ENCODE results near the gene C6orf62. TPM values are rescaled to one million over a fixed set of nuclear protein-coding genes. Genes with fewer than 3 reads are reported as not detected.
"Not testable (repeated sequence)": the region's sequence is repeated elsewhere in the genome, so short reads cannot be mapped to it uniquely, and the experiment has no call there.

Gene C6orf62
- total and polyA plus RNA-seq, 2 of the 4 experiments (the other 2 are of a cell fraction) = 47.5 to 50.7 TPM

GRCh38 chr6:24672620-24673182 lies 46.3 kb downstream of the C6orf62 start:
- Histone ChIP-seq H2AFZ (replicated peaks; ENCODE audit: low read length, poor library complexity) (no peak overlapping the region), H3K18ac (ENCODE audit: low read depth, low read length) (no peak overlapping the region), H2BK20ac (ENCODE audit: low read depth, low read length) (no peak overlapping the region), H3K14ac (replicated peaks; ENCODE audit: low read depth, low read length) (no peak overlapping the region), H2AK5ac (ENCODE audit: low read depth, low read length) (no peak overlapping the region), H3K4ac (ENCODE audit: low read depth, low read length) (no peak overlapping the region), H3K36me3 (ENCODE audit: control insufficient read depth, insufficient read depth, low read length) (no peaks in the 10 kb centered on the region), H3K27me3 (ENCODE audit: control insufficient read depth, insufficient read depth, low read length) (no peaks in the 10 kb centered on the region), H3K27ac (ENCODE audit: insufficient read depth, low read length) (no peak overlapping the region), H4K8ac (ENCODE audit: low read depth in 2 of 2, low read length in 2 of 2) (no peak overlapping the region), H3K9me1 (ENCODE audit: insufficient read depth, low read length) (no peaks in the 10 kb centered on the region; the same call in 1 of the 2 replicates), H3K23ac (ENCODE audit: low read depth, low read length) (no peak overlapping the region), H3K79me1 (ENCODE audit: low read depth in 1 of 2, low read length in 2 of 2) (peaks cover 7 to 11% of the 10 kb centered on the region in 2 experiments; a peak in 2 of 4 replicates), H4K91ac (ENCODE audit: insufficient read depth, low read depth, low read length) (no peak overlapping the region), H2BK15ac (ENCODE audit: low read depth, low read length) (no peak overlapping the region), H3K9me3 (ENCODE audit: control insufficient read depth, insufficient read depth, low read length) (peaks cover 9% of the 10 kb centered on the region), H4K20me1 (ENCODE audit: insufficient read depth, low read length) (no peaks in the 10 kb centered on the region), H3K4me2 (ENCODE audit: low read depth, low read length) (no peak overlapping the region), H4K5ac (ENCODE audit: low read depth, low read length) (no peak overlapping the region), H3K9ac (ENCODE audit: low read depth, low read length) (no peak overlapping the region), H3K56ac (ENCODE audit: extremely low read depth, insufficient read depth, low read length) (no peak overlapping the region), H3K4me3 (ENCODE audit: insufficient read depth, low read depth, low read length) (no peak overlapping the region), H2BK120ac (ENCODE audit: low read depth, low read length) (no peak overlapping the region), H2BK5ac (ENCODE audit: low read depth, low read length, poor library complexity, severe bottlenecking) (no peak overlapping the region), H3K4me1 (ENCODE audit: control insufficient read depth, insufficient read depth, low read length) (peaks cover 2% of the 10 kb centered on the region; the same call in 1 of the 2 replicates), H2AK9ac (replicated peaks; ENCODE audit: low read depth, low read length, poor library complexity) (no peak overlapping the region)
- CTCF ChIA-PET = no interaction called here
- in situ Hi-C loops (cut with MboI; ENCODE audit: low sequenced_read_pairs) = no loop called here
- dilution Hi-C loops (cut with HindIII; ENCODE audit: low sequenced_read_pairs, unreplicated experiment) = no loop called here
- 100% methylated on average over 1 of the region's 6 CpGs; no CpG with 5 or more reads in 1 of the 2 experiments for WGBS, 2 experiments (ENCODE audit: extremely low coverage in 2 of 2, insufficient read length in 1 of 2)
- no peak for DNase-seq
- intact Hi-C loops (cut with micrococcal nuclease) = no loop called here
- POLR2A ChIA-PET (ENCODE audit: unreplicated experiment) = no interaction called here
- TF ChIP-seq SMC3 (IDR thresholded peaks at IDR 0.05; ENCODE audit: low read depth, low read length) = no peak
- TF ChIP-seq CTCF (conservative IDR thresholded peaks at IDR 0.05; ENCODE audit: low read depth, low read length) = no peak
- no peak for TF ChIP-seq NFE2L2 (IDR thresholded peaks at IDR 0.05; ENCODE audit: low read depth, low read length)
- BruUV-seq (replicated peaks) = no TSS peak
- no peak for ATAC-seq (ENCODE audit: low read depth)

GRCh38 chr6:24671077-24671476 lies 47.9 kb downstream of the C6orf62 start:
- DNase-seq; POLR2A ChIA-PET (ENCODE audit: unreplicated experiment); H3K4me1 ChIP-seq (ENCODE audit: control insufficient read depth, insufficient read depth, low read length); H3K56ac ChIP-seq (ENCODE audit: extremely low read depth, insufficient read depth, low read length); in situ Hi-C loops (cut with MboI; ENCODE audit: low sequenced_read_pairs); H3K9me1 ChIP-seq (ENCODE audit: insufficient read depth, low read length); H2BK120ac ChIP-seq (ENCODE audit: low read depth, low read length); H3K4me2 ChIP-seq (ENCODE audit: low read depth, low read length); H3K27ac ChIP-seq (ENCODE audit: insufficient read depth, low read length); ATAC-seq (ENCODE audit: low read depth); H2AFZ ChIP-seq (replicated peaks; ENCODE audit: low read length, poor library complexity); intact Hi-C loops (cut with micrococcal nuclease); H3K18ac ChIP-seq (ENCODE audit: low read depth, low read length); H2BK15ac ChIP-seq (ENCODE audit: low read depth, low read length); H3K36me3 ChIP-seq (ENCODE audit: control insufficient read depth, insufficient read depth, low read length); H3K14ac ChIP-seq (replicated peaks; ENCODE audit: low read depth, low read length); H2BK5ac ChIP-seq (ENCODE audit: low read depth, low read length, poor library complexity, severe bottlenecking); H3K9ac ChIP-seq (ENCODE audit: low read depth, low read length); H3K4me3 ChIP-seq (ENCODE audit: insufficient read depth, low read depth, low read length); H4K5ac ChIP-seq (ENCODE audit: low read depth, low read length); dilution Hi-C loops (cut with HindIII; ENCODE audit: low sequenced_read_pairs, unreplicated experiment); H3K23ac ChIP-seq (ENCODE audit: low read depth, low read length); H3K27me3 ChIP-seq (ENCODE audit: control insufficient read depth, insufficient read depth, low read length); H3K9me3 ChIP-seq (ENCODE audit: control insufficient read depth, insufficient read depth, low read length); H4K8ac ChIP-seq (ENCODE audit: low read depth in 2 of 2, low read length in 2 of 2); H3K4ac ChIP-seq (ENCODE audit: low read depth, low read length); H2AK5ac ChIP-seq (ENCODE audit: low read depth, low read length); H2BK20ac ChIP-seq (ENCODE audit: low read depth, low read length); H4K20me1 ChIP-seq (ENCODE audit: insufficient read depth, low read length); CTCF ChIA-PET; BruUV-seq (replicated peaks); H4K91ac ChIP-seq (ENCODE audit: insufficient read depth, low read depth, low read length); H2AK9ac ChIP-seq (replicated peaks; ENCODE audit: low read depth, low read length, poor library complexity): not testable (repeated sequence)
- WGBS, 2 experiments (ENCODE audit: extremely low coverage in 2 of 2, insufficient read length in 1 of 2) = no CpG with 5 or more reads among the region's 4 CpGs
- H3K79me1 ChIP-seq (ENCODE audit: low read depth in 1 of 2, low read length in 2 of 2) = peaks cover 11 to 23% of the 10 kb centered on the region in 2 experiments; a peak in 3 of 4 replicates

All from IMR-90 (cell line).